Measurements from ENCODE around the gene ICAM2.

DNA sequence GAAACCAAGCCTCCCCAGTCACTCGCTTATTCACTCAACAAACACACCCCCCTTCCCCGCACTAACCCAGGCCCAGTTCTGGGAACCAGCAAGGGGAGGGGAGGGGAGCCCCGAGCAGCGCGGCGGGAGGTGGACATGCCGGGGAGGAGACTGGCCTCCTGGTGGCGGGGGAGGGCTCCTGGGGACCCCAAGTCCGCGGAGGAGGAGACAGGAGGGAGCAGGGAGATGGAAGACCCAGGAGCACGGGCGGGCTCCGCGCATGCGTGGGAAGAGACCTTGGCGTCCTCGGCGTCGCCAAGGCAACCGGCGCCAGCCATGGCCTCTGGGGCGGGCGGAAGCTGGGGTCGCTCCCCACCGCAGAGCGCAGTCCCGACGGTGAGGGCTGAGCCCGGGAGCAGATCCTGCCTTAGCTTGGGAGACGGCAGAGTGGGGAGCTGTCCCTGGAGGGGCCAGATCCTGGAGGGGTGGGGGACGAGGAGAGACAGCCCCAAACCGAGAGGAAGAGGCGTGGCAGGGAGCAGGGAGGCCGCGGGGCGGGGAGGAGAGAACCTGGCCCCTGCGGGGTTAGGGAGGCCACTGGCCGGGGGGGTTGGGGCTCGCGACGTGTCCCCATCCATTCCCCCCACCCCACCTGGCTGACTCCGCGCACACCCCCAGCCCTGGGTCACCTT is 22.2 kb downstream of the ICAM2 start, which contains the start of gene PRR29:
- TF ChIP-seq, protein P1, sequence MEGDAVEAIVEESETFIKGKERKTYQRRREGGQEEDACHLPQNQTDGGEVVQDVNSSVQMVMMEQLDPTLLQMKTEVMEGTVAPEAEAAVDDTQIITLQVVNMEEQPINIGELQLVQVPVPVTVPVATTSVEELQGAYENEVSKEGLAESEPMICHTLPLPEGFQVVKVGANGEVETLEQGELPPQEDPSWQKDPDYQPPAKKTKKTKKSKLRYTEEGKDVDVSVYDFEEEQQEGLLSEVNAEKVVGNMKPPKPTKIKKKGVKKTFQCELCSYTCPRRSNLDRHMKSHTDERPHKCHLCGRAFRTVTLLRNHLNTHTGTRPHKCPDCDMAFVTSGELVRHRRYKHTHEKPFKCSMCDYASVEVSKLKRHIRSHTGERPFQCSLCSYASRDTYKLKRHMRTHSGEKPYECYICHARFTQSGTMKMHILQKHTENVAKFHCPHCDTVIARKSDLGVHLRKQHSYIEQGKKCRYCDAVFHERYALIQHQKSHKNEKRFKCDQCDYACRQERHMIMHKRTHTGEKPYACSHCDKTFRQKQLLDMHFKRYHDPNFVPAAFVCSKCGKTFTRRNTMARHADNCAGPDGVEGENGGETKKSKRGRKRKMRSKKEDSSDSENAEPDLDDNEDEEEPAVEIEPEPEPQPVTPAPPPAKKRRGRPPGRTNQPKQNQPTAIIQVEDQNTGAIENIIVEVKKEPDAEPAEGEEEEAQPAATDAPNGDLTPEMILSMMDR (IDR thresholded peaks at IDR 0.05): no peak
- TF ChIP-seq POLR2A (IDR thresholded peaks at IDR 0.05): no peak

Measured in thyroid gland (tissue), 4 donors.